Prostate gland (tissue), 2 donors: ENCODE measurements around the gene NTM. TPM values are rescaled to one million over a fixed set of nuclear protein-coding genes. Genes with fewer than 3 reads are reported as not detected.

Experiments
- DNase-seq: peaks from one replicate; pipeline ENCODE4 v3.0.0-alpha.2; 2019; ENCODE audit warnings: low spot score
- H3K27ac ChIP-seq, 2 donors: fragments of 200-600 bp; sonication (generic); 2 replicates each; pipeline ENCODE4 v1.5.1; 2017 to 2019
- H3K27me3 ChIP-seq: fragments of 200-600 bp; sonication (generic); replicated peaks from 2 replicates; pipeline ENCODE4 v1.5.1; 2019; ENCODE audit not compliant: insufficient read depth
- H3K36me3 ChIP-seq, 2 donors: fragments of 200-600 bp; sonication (generic); 1 replicate in 1 of 2; 2 replicates in 1 of 2; pipeline versions ENCODE4 v1.5.1 to v1.8.1; 2017 to 2019
- H3K4me1 ChIP-seq: fragments of 200-600 bp; sonication (generic); replicated peaks from 2 replicates; pipeline ENCODE4 v1.5.1; 2019
- H3K4me3 ChIP-seq, 2 donors: fragments of 200-600 bp; sonication (generic); 2 replicates each; pipeline ENCODE4 v1.5.1; 2017 to 2019
- H3K9me3 ChIP-seq: fragments of 200-600 bp; sonication (generic); 2 replicates; pipeline ENCODE4 v1.5.1; 2017
- POLR2A ChIP-seq: fragments of 450-650 bp; IDR thresholded peaks from one replicate; pipeline ENCODE4 v1.6.1; 2016; ENCODE audit warnings: antibody characterized with exemption, mild to moderate bottlenecking
- POLR2AphosphoS5 ChIP-seq: sonication (generic); formaldehyde crosslinking; IDR thresholded peaks from one replicate; pipeline ENCODE4 v1.6.1; 2017; ENCODE audit warnings: antibody characterized with exemption
- WGBS: methylation state at CpG from one replicate; pipeline ENCODE4 v1.1.5; 2018; 5-methylcytosine and 5-hydroxymethylcytosine counted together
- intact Hi-C: fragments of 100-400 bp; cut with DNase I; formaldehyde crosslinking; loops from one replicate; pipeline ENCODE4 v1.14.2; 2022
- total RNA-seq, 2 donors: library from RNA; depleted of rRNA; stranded (reverse); fragments of >200 nt; gene quantifications; one replicate each; pipeline ENCODE4 v1.1.0, GENCODE V29; 2016
- TF ChIP-seq, protein P1 (sequence below), 4 experiments: fragments of 200-600 bp in 2 of 4; fragments of 450-650 bp in 2 of 4; sonication (generic) in 2 of 4; IDR thresholded peaks; 1 replicate in 3 of 4; 2 replicates in 1 of 4; pipeline ENCODE4 v1.5.1; 2016 to 2019; ENCODE audit warnings: antibody characterized with exemption in 4 of 4, mild to moderate bottlenecking in 2 of 4, moderate library complexity in 2 of 4

NTM gene
- total RNA-seq, 2 donors from 2014 or later, result 7.4 TPM; not detected in 1

DNA sequence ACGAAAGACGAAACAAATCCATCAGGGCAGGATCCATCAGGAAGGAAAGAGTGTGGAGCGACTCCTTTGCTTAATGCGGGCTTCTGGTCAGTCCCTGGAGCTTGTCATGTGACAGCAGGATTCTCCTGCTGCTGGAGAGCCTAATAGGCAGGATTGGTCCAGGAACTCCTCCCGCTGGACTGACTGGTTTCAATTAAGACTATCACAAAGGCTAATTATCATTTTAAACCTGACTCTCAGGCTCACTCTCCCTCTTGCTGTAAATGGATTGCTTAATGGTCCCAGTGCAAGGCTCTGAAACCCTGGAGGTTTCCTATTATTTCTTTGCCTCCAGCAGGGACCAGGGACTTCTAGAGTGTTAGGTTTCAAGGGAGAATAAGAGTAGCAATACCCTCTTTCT is 493.8 kb downstream of the NTM start:
- no peaks in the 10 kb centered on the region for H3K4me1 ChIP-seq
- TF ChIP-seq, protein P1, sequence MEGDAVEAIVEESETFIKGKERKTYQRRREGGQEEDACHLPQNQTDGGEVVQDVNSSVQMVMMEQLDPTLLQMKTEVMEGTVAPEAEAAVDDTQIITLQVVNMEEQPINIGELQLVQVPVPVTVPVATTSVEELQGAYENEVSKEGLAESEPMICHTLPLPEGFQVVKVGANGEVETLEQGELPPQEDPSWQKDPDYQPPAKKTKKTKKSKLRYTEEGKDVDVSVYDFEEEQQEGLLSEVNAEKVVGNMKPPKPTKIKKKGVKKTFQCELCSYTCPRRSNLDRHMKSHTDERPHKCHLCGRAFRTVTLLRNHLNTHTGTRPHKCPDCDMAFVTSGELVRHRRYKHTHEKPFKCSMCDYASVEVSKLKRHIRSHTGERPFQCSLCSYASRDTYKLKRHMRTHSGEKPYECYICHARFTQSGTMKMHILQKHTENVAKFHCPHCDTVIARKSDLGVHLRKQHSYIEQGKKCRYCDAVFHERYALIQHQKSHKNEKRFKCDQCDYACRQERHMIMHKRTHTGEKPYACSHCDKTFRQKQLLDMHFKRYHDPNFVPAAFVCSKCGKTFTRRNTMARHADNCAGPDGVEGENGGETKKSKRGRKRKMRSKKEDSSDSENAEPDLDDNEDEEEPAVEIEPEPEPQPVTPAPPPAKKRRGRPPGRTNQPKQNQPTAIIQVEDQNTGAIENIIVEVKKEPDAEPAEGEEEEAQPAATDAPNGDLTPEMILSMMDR (IDR thresholded peaks at IDR 0.05), result no peak
- TF ChIP-seq POLR2AphosphoS5, result no peak
- no peak for TF ChIP-seq POLR2A
- no peaks in the 10 kb centered on the region for H3K9me3 ChIP-seq
- WGBS, result 71% methylated on average over 5 of the region's 5 CpGs
- H3K4me3 ChIP-seq, result no peak overlapping the region
- H3K27me3 ChIP-seq, result no peaks in the 10 kb centered on the region
- no peak overlapping the region for H3K27ac ChIP-seq
- DNase-seq, result no peak
- no peaks in the 10 kb centered on the region for H3K36me3 ChIP-seq
- intact Hi-C loops, result no loop called here

DNA sequence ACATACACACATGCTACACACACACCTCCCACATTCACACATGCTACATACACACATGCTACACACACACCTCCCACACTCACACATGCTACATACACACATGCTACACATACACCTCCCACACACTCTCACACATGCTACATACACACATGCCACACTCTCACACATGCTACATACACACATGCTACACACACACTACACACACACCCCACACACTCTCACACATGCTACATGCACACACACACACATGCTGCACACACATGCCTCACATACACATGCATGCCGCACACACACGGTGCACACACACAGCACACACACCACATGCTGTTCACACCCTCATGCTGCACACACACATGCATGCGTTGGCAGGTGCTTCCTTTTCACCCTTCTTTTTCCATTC is 495.4 kb downstream of the NTM start:
- no peak for DNase-seq
- TF ChIP-seq, protein P1 (IDR thresholded peaks at IDR 0.05), result no peak
- no peak for TF ChIP-seq POLR2A
- TF ChIP-seq POLR2AphosphoS5, result no peak
- intact Hi-C loops, result loop anchor here (5.0 kb wide), 1 partner anchor 166 kb away; no protein-coding TSS in a partner anchor

DNA sequence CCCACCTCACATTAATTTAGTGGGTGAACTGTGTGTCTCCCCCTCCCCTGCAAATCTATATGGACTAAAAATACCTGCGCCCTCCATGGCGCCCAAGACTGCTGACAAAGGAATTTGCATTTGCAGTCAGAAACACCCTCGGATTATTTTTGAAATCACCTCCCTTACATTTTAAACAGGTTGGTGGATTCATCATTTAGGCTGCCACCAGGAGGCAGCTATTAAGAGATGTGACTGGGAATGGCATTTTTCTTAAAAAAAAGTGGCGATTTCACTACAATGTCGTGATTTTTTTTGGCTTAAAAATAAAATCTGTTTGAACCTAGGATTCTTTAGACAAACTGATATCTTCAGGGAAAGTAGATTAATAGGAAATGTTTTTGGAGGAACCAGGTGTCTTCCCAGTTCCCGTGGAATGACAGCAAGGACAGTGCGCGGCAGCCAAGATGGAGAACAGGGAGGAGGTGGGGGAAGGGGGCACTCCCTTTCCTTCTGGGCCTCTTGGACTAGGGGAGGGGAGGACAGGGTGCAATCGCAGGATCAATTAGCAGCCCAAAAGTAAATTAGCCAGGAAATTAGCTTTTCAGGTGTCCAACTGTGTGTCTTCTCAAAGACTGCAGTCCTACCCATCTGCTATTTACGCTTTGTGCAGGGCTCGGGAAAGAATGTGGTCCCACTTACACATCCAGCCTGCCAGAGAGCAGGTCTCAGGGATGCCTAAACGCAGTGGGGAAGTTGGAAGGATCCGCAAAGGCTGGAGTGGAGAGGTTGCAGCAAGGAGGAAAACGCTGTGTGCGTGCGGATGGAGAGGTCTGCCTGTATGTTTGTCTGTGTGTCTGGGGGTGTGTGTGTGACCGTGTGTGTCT is 496.4 kb downstream of the NTM start:
- intact Hi-C loops, result loop anchor here (5.0 kb wide), 1 partner anchor 166 kb away; no protein-coding TSS in a partner anchor
- no peak for TF ChIP-seq POLR2A
- no peak for TF ChIP-seq POLR2AphosphoS5
- TF ChIP-seq, protein P1 (IDR thresholded peaks at IDR 0.05), result no peak
- H3K36me3 ChIP-seq, result no peaks in the 10 kb centered on the region
- DNase-seq, result no peak
- H3K4me1 ChIP-seq, result no peaks in the 10 kb centered on the region
- H3K4me3 ChIP-seq, result no peak overlapping the region
- peaks cover 2% of the 10 kb centered on the region for H3K27me3 ChIP-seq
- WGBS, result 76% methylated on average over 17 of the region's 17 CpGs
- no peak overlapping the region for H3K27ac ChIP-seq
- H3K9me3 ChIP-seq, result no peaks in the 10 kb centered on the region

More for the DNA sequence above, 495.4 kb downstream of the NTM start:
- Histone ChIP-seq H3K4me3 (no peak overlapping the region), H3K9me3 (no peaks in the 10 kb centered on the region), H3K27ac (no peak overlapping the region), H3K4me1 (no peaks in the 10 kb centered on the region), H3K36me3 (no peaks in the 10 kb centered on the region), H3K27me3 (peaks cover 2% of the 10 kb centered on the region)
- 95% methylated on average over 3 of the region's 3 CpGs for WGBS

DNA sequence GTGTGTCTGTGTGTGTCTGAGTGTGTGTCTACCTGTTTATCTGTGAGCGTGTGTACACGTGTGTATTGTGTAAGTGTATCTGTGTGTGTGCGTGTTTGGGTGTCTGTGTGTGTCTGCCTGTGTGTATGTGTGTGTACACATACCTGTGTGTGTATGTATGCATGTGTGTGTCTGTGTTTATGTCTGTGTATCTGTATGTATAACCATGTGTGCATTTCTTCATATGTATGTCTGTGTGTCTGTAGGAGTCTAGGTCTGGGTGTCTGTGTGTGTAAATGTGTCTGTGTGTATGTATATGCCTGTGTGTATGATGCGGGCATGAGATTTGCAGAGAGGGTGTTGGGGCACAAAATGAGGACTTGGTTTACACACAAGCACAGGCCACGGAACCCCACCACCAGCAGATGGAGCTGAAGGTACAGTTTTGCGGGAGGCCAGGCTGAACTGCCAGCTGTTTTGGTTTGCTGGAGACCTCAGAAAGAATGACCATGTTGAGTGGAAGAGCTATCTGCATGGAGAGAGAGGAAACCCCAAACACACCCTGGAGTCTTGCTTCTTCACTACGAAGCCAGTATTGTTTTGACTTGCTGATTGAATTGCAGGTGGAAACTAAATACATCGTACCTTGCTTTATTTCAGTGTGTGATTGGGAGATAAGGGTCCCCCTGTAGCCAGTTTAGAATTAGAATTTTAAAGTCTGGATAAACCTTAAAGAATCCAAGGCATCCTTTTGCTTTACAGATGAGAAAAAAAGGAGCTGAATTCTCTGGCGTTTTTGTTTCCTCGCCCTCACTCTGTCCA is 497.2 kb downstream of the NTM start:
- Histone ChIP-seq H3K4me3 (no peak overlapping the region), H3K36me3 (no peaks in the 10 kb centered on the region), H3K4me1 (no peaks in the 10 kb centered on the region), H3K9me3 (no peaks in the 10 kb centered on the region), H3K27ac (no peak overlapping the region), H3K27me3 (peaks cover 2% of the 10 kb centered on the region)
- no peak for TF ChIP-seq POLR2A
- TF ChIP-seq, protein P1 (IDR thresholded peaks at IDR 0.05), result peak in 3 of 4 experiments; percentile 45 to 64 (median 57)
- intact Hi-C loops, result loop anchor here (5.0 kb wide), 1 partner anchor 165 kb away; no protein-coding TSS in a partner anchor
- WGBS, result 52% methylated on average over 10 of the region's 10 CpGs
- DNase-seq, result peak; percentile 35
